ENCODE measurements around the gene LRRC10B.

DNA sequence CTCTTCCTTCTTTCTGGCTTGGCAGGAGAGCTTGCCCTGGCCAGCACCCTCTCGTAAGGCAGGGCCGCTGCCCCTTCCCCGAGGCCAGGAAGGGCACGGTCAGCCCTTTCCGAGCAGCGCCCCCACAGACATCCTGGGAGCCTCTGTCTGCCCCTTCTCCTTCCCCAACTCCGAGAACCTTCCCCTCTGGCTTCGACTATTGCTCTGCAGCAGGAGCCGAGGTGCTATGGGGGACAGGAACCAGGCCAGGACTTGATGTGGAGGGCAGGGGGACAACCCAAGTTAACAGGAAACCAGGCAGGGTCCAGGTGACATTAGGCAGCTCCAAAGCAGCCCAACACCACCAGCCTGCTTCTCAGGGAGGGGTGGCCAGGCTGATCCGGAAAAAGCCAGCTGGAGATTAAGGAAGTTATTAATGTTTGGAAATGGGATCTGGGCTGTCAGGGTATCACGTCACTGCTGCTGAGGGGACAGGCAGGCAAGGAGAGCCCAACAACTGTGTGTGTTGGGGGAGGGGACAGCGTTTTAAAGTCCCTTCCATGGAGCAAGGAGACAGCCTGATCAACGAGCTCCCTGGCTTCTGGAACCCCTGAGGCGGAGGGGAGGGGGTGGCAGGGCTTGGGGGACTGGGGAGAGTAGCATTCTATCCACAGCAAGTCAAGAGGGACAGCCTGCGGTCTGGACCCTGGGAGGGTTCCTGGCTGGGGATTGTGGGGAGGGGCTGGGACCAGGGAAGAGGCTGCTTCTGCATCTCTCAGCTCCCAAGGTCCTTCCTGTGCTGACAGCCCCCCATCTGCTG lies 45.0 kb downstream of the LRRC10B start:
- no peak for TF ChIP-seq POLR2A (IDR thresholded peaks at IDR 0.05)
- no peak for TF ChIP-seq CTCF (IDR thresholded peaks at IDR 0.05)

Measured in stomach (tissue), 4 donors.